ENCODE data around the gene MGAT4A. TPM values are rescaled to one million over a fixed set of nuclear protein-coding genes. Genes with fewer than 3 reads are reported as not detected.
"Not testable (repeated sequence)": the region's sequence is repeated elsewhere in the genome, so short reads cannot be mapped to it uniquely, and the experiment has no call there.

Gene MGAT4A
- total and polyA plus RNA-seq, 3 donors from 2014 or later = 12.1 to 13.9 (median 13.8) TPM

- WGBS, 2 donors = 81 to 86% methylated on average over 12 of the region's 12 CpGs
- intact Hi-C loops (cut with DNase I; ENCODE audit: low total_unique reads) = no loop called here
- no peak for DNase-seq
- Histone ChIP-seq H3K36me3 (ENCODE audit: low read depth, missing control alignments) (no peaks in the 10 kb centered on the region), H3K9me3 (no peaks in the 10 kb centered on the region), H3K27me3 (no peaks in the 10 kb centered on the region), H3K4me3 (no peak overlapping the region), H3K27ac (no peak overlapping the region), H3K4me1 (no peaks in the 10 kb centered on the region)
- no peak for TF ChIP-seq CTCF (IDR thresholded peaks at IDR 0.05)
- TF ChIP-seq POLR2A (IDR thresholded peaks at IDR 0.05) = no peak
Observed at GRCh38 chr2:98663511-98664090, 67.3 kb downstream of the MGAT4A start.

GRCh38 chr2:98659491-98659840 is 71.5 kb downstream of the MGAT4A start:
- H3K4me1 ChIP-seq; H3K9me3 ChIP-seq; H3K27ac ChIP-seq; H3K4me3 ChIP-seq; H3K36me3 ChIP-seq (ENCODE audit: low read depth, missing control alignments); intact Hi-C loops (cut with DNase I; ENCODE audit: low total_unique reads); DNase-seq; H3K27me3 ChIP-seq: not testable (repeated sequence)
- WGBS, 2 donors = 87 to 97% methylated on average over 3 of the region's 3 CpGs

- intact Hi-C loops (cut with DNase I; ENCODE audit: low total_unique reads) = no loop called here
- Histone ChIP-seq H3K27me3 (no peaks in the 10 kb centered on the region), H3K9me3 (no peaks in the 10 kb centered on the region), H3K4me3 (no peak overlapping the region), H3K4me1 (no peaks in the 10 kb centered on the region), H3K27ac (no peak overlapping the region), H3K36me3 (ENCODE audit: low read depth, missing control alignments) (no peaks in the 10 kb centered on the region)
- 84 to 94% methylated on average over 4 of the region's 4 CpGs for WGBS, 2 donors
- DNase-seq = no peak
- TF ChIP-seq POLR2A (IDR thresholded peaks at IDR 0.05) = no peak
- TF ChIP-seq CTCF (IDR thresholded peaks at IDR 0.05) = no peak
Observed at GRCh38 chr2:98658816-98659490, 72.0 kb downstream of the MGAT4A start.

- Histone ChIP-seq H3K36me3 (ENCODE audit: low read depth, missing control alignments) (no peaks in the 10 kb centered on the region), H3K4me1 (no peaks in the 10 kb centered on the region), H3K4me3 (no peak overlapping the region), H3K27me3 (no peaks in the 10 kb centered on the region), H3K27ac (no peak overlapping the region), H3K9me3 (no peaks in the 10 kb centered on the region)
- WGBS, 2 donors = 88 to 94% methylated on average over 4 of the region's 4 CpGs
- no peak for DNase-seq
- TF ChIP-seq CTCF (IDR thresholded peaks at IDR 0.05) (no peak), POLR2A (IDR thresholded peaks at IDR 0.05) (no peak)
- intact Hi-C loops (cut with DNase I; ENCODE audit: low total_unique reads) = no loop called here
Observed at GRCh38 chr2:98656800-98657199, 74.1 kb downstream of the MGAT4A start.

GRCh38 chr2:98654699-98655495 is 76.0 kb downstream of the MGAT4A start:
- Histone ChIP-seq H3K36me3 (ENCODE audit: low read depth, missing control alignments) (no peaks in the 10 kb centered on the region), H3K4me1 (no peaks in the 10 kb centered on the region), H3K27ac (no peak overlapping the region), H3K9me3 (no peaks in the 10 kb centered on the region), H3K4me3 (no peak overlapping the region), H3K27me3 (no peaks in the 10 kb centered on the region)
- DNase-seq = no peak
- TF ChIP-seq CTCF (IDR thresholded peaks at IDR 0.05) = no peak
- no peak for TF ChIP-seq POLR2A (IDR thresholded peaks at IDR 0.05)
- 87 to 88% methylated on average over 3 of the region's 3 CpGs for WGBS, 2 donors
- intact Hi-C loops (cut with DNase I; ENCODE audit: low total_unique reads) = no loop called here

Measured in testis (tissue), 3 donors.